ENCODE results near the gene RNF150.

Gene RNF150

GRCh38 chr4:140846736-140847135, 286.5 kb downstream of the RNF150 start:
- Histone ChIP-seq H3K27ac (no peak overlapping the region), H3K4me3 (ENCODE audit: low read depth, low read length) (no peak overlapping the region), H3K27me3 (replicated peaks) (peaks cover 2% of the 10 kb centered on the region), H3K36me3 (replicated peaks) (no peaks in the 10 kb centered on the region)
- in situ Hi-C loops (cut with HindIII; ENCODE audit: low pct_ligation_motif_present, low sequenced_read_pairs) = no loop called here
- TF ChIP-seq CTCF (IDR thresholded peaks at IDR 0.05; ENCODE audit: low read depth, low read length, missing control alignments) = no peak
- no peak for DNase-seq

GRCh38 chr4:140844061-140844460, 289.2 kb downstream of the RNF150 start:
- TF ChIP-seq CTCF (IDR thresholded peaks at IDR 0.05; ENCODE audit: low read depth, low read length, missing control alignments) = no peak
- DNase-seq = no peak
- in situ Hi-C loops (cut with HindIII; ENCODE audit: low pct_ligation_motif_present, low sequenced_read_pairs) = no loop called here

GRCh38 chr4:140841186-140841585, 292.1 kb downstream of the RNF150 start:
- TF ChIP-seq CTCF (IDR thresholded peaks at IDR 0.05; ENCODE audit: low read depth, low read length, missing control alignments) = no peak
- H3K27ac ChIP-seq = no peak overlapping the region
- no peak for DNase-seq
- no peaks in the 10 kb centered on the region for H3K36me3 ChIP-seq (replicated peaks)
- H3K27me3 ChIP-seq (replicated peaks) = peaks cover 2% of the 10 kb centered on the region
- in situ Hi-C loops (cut with HindIII; ENCODE audit: low pct_ligation_motif_present, low sequenced_read_pairs) = no loop called here
- no peak overlapping the region for H3K4me3 ChIP-seq (ENCODE audit: low read depth, low read length)

More at GRCh38 chr4:140844061-140844460, 289.2 kb downstream of the RNF150 start:
- H3K27ac ChIP-seq = no peak overlapping the region
- peaks cover 2% of the 10 kb centered on the region for H3K27me3 ChIP-seq (replicated peaks)
- H3K36me3 ChIP-seq (replicated peaks) = no peaks in the 10 kb centered on the region
- no peak overlapping the region for H3K4me3 ChIP-seq (ENCODE audit: low read depth, low read length)

GRCh38 chr4:140839888-140840790, 293.1 kb downstream of the RNF150 start:
- H3K36me3 ChIP-seq (replicated peaks) = no peaks in the 10 kb centered on the region
- no peak overlapping the region for H3K27ac ChIP-seq
- in situ Hi-C loops (cut with HindIII; ENCODE audit: low pct_ligation_motif_present, low sequenced_read_pairs) = no loop called here
- DNase-seq = no peak
- no peak for TF ChIP-seq CTCF (IDR thresholded peaks at IDR 0.05; ENCODE audit: low read depth, low read length, missing control alignments)
- H3K27me3 ChIP-seq (replicated peaks) = peaks cover 2% of the 10 kb centered on the region
- H3K4me3 ChIP-seq (ENCODE audit: low read depth, low read length) = no peak overlapping the region

GRCh38 chr4:140839406-140839805, 293.9 kb downstream of the RNF150 start:
- Histone ChIP-seq H3K4me3 (ENCODE audit: low read depth, low read length) (no peak overlapping the region), H3K27me3 (replicated peaks) (peaks cover 2% of the 10 kb centered on the region), H3K27ac (no peak overlapping the region), H3K36me3 (replicated peaks) (no peaks in the 10 kb centered on the region)
- DNase-seq = no peak
- no peak for TF ChIP-seq CTCF (IDR thresholded peaks at IDR 0.05; ENCODE audit: low read depth, low read length, missing control alignments)
- in situ Hi-C loops (cut with HindIII; ENCODE audit: low pct_ligation_motif_present, low sequenced_read_pairs) = no loop called here
